Measurements from ENCODE around the gene TXK.

GRCh38 chr4:48033412-48033811 lies 100.6 kb downstream of the TXK start:
- TF ChIP-seq CTCF (IDR thresholded peaks at IDR 0.05; ENCODE audit: insufficient read depth, low read length, poor library complexity, severe bottlenecking) (no peak), EZH2phosphoT487 (conservative IDR thresholded peaks at IDR 0.05; ENCODE audit: low read length) (no peak)
